DOHH2 (cell line): ENCODE data around the gene OR3A2.

Experiments used
- CTCF ChIP-seq: fragments of 200-600 bp; sonication (generic); IDR thresholded peaks from one replicate; pipeline ENCODE4 v1.5.1; 2014; ENCODE audit warnings: antibody characterized with exemption, mild to moderate bottlenecking, low read depth, low read length; ENCODE audit not compliant: poor library complexity, severe bottlenecking
- EZH2phosphoT487 ChIP-seq: fragments of 200-600 bp; sonication (generic); IDR thresholded peaks from 2 replicates; pipeline ENCODE4 v1.6.1; 2017; ENCODE audit warnings: borderline replicate concordance, mild to moderate bottlenecking, antibody characterized with exemption, low read length, moderate library complexity, mixed read lengths

DNA sequence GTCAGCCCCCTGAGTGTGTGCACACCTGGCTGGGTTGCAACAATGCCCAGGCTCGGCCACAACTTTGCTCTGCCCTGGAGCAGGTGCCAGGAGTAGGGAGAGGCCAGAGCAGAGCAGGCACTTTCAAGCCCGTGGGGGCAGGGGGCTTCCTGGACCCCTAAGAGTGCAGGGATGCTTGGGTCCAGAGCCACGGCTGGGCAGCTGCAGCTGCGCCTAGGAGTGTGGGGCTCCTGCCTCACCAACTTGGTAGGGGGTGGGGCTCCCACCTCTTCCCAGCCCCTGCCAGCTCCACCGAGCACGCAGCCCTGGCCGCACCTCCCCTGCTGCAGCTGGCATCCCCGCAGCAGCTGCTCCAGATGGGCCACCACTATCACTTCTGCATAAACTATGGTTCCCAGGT is 7.8 kb downstream of the OR3A2 start:
- no peak for TF ChIP-seq CTCF
- TF ChIP-seq EZH2phosphoT487 = no peak
